ENCODE measurements around the gene NCS1. TPM values are rescaled to one million over a fixed set of nuclear protein-coding genes. Genes with fewer than 3 reads are reported as not detected.

Gene NCS1
- total RNA-seq, 1 donor from 2014 or later, result 20.1 TPM

DNA sequence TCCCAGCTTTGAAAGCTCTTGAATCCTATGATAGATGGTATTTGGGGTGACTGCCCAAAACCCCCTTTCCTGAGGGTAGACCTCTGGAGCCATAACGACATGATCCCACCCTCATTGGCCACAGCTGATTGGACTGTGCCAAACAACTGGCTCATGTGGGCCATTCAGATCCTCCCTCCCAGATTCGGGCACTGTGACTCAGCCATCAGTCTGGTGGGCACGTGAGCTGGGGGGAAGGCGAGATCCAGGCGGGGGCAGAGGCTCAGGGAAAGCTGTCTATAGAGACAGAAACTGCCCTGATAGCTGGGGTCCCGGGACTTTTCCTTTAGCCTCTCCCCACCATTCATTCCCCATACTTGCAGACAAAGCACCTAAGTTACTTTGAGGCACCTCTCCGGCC is 15.1 kb upstream of the NCS1 start:
- TF ChIP-seq, protein P1, sequence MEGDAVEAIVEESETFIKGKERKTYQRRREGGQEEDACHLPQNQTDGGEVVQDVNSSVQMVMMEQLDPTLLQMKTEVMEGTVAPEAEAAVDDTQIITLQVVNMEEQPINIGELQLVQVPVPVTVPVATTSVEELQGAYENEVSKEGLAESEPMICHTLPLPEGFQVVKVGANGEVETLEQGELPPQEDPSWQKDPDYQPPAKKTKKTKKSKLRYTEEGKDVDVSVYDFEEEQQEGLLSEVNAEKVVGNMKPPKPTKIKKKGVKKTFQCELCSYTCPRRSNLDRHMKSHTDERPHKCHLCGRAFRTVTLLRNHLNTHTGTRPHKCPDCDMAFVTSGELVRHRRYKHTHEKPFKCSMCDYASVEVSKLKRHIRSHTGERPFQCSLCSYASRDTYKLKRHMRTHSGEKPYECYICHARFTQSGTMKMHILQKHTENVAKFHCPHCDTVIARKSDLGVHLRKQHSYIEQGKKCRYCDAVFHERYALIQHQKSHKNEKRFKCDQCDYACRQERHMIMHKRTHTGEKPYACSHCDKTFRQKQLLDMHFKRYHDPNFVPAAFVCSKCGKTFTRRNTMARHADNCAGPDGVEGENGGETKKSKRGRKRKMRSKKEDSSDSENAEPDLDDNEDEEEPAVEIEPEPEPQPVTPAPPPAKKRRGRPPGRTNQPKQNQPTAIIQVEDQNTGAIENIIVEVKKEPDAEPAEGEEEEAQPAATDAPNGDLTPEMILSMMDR (IDR thresholded peaks at IDR 0.05; ENCODE audit: unreplicated experiment), result no peak
- Mint-ChIP-seq H3K27ac (ENCODE audit: unreplicated experiment) (no peak overlapping the region), H3K4me3 (ENCODE audit: unreplicated experiment) (no peak overlapping the region), H3K9me3 (ENCODE audit: unreplicated experiment) (no peaks in the 10 kb centered on the region), H3K4me1 (ENCODE audit: unreplicated experiment) (no peaks in the 10 kb centered on the region), H3K27me3 (ENCODE audit: unreplicated experiment) (peaks cover 3% of the 10 kb centered on the region), H3K36me3 (ENCODE audit: low read depth, unreplicated experiment) (no peaks in the 10 kb centered on the region)
- no peak for DNase-seq (ENCODE audit: low spot score)

DNA sequence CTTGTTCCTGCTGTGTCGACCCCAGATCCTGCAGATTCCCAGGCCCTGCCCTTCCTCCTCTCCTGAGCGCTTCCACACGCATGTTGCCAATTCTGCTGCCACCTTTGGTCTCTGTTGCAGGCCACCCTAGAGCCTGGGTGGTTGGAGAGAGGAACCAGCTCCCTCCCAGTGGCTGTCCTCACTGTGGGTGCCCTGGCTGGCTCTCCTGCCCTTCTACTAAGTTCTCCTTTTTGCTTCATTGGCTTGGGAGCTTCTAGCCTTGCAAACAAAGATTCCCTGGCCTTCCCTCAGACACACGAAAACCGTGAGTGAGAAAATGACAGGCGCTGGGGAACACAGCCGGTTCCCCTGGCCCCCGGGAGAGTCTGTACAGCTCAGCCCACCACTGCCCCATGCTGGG is 14.2 kb upstream of the NCS1 start:
- H3K27ac Mint-ChIP-seq (ENCODE audit: unreplicated experiment), result no peak overlapping the region
- DNase-seq (ENCODE audit: low spot score), result no peak
- H3K36me3 Mint-ChIP-seq (ENCODE audit: low read depth, unreplicated experiment), result no peaks in the 10 kb centered on the region
- H3K4me1 Mint-ChIP-seq (ENCODE audit: unreplicated experiment), result no peaks in the 10 kb centered on the region
- H3K4me3 Mint-ChIP-seq (ENCODE audit: unreplicated experiment), result no peak overlapping the region
- peaks cover 3% of the 10 kb centered on the region for H3K27me3 Mint-ChIP-seq (ENCODE audit: unreplicated experiment)
- H3K9me3 Mint-ChIP-seq (ENCODE audit: unreplicated experiment), result no peaks in the 10 kb centered on the region
- TF ChIP-seq, protein P1 (IDR thresholded peaks at IDR 0.05; ENCODE audit: unreplicated experiment), result no peak

DNA sequence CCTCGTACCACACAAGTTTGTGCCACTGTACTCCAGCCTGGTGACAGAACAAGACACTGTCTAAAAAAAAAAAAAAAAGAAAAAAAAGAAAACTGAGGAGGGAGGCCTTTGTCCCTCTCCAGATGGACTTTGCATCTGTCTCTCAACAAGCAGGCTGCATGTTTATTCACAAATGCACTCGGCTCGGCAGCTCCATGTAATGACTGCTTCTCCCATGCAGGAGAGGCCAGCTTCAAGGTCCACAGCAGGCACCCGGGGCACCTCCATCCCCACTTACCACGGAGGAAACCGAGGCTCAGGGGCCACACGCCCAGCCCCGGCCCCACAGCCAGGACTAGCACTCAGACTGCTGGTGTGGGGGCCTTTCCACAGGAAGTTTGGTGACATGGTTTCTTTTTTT is 13.1 kb upstream of the NCS1 start:
- no peak overlapping the region for H3K4me3 Mint-ChIP-seq (ENCODE audit: unreplicated experiment)
- TF ChIP-seq, protein P1 (IDR thresholded peaks at IDR 0.05; ENCODE audit: unreplicated experiment), result no peak
- no peak overlapping the region for H3K27ac Mint-ChIP-seq (ENCODE audit: unreplicated experiment)
- no peaks in the 10 kb centered on the region for H3K9me3 Mint-ChIP-seq (ENCODE audit: unreplicated experiment)
- H3K4me1 Mint-ChIP-seq (ENCODE audit: unreplicated experiment), result no peaks in the 10 kb centered on the region
- no peaks in the 10 kb centered on the region for H3K36me3 Mint-ChIP-seq (ENCODE audit: low read depth, unreplicated experiment)
- peaks cover 3% of the 10 kb centered on the region for H3K27me3 Mint-ChIP-seq (ENCODE audit: unreplicated experiment)
- no peak for DNase-seq (ENCODE audit: low spot score)

DNA sequence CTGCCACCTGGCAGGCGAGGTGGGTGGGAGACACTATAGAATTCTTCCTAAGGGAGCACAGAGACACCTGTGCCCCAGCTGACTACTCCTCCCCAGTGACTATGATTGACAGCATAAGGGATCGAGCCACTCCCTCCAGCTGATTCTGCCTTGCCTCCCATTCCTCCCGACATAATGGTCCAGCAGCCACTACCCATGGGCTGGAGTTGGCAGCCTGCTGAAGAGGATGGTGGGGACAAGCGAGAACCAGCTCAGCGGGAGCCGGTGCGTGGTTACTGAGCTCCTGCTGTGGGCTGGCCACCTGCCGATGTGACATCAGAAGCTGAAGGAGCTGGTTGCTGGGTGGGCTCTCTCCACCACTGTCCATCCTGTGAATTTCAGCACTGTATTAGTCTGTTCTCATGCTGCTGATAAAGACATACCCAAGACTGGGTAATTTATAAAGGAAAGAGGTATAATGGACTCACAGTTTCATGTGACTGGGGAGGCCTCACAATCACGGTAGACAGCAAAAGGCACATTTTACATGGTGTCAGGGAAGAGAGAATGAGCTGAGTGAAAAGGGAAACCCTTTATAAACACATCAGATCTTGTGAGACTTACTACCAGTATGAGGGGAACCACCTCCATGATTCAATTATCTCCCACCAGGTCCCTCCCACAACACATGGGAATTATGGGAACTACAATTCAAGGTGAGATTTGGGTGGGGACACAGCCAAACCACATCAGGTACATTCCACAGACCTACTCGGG is 12.1 kb upstream of the NCS1 start:
- H3K4me1 Mint-ChIP-seq (ENCODE audit: unreplicated experiment), result no peaks in the 10 kb centered on the region
- TF ChIP-seq, protein P1 (IDR thresholded peaks at IDR 0.05; ENCODE audit: unreplicated experiment), result no peak
- no peak for DNase-seq (ENCODE audit: low spot score)
- H3K9me3 Mint-ChIP-seq (ENCODE audit: unreplicated experiment), result no peaks in the 10 kb centered on the region
- peaks cover 3% of the 10 kb centered on the region for H3K27me3 Mint-ChIP-seq (ENCODE audit: unreplicated experiment)
- no peak overlapping the region for H3K4me3 Mint-ChIP-seq (ENCODE audit: unreplicated experiment)
- no peak overlapping the region for H3K27ac Mint-ChIP-seq (ENCODE audit: unreplicated experiment)
- no peaks in the 10 kb centered on the region for H3K36me3 Mint-ChIP-seq (ENCODE audit: low read depth, unreplicated experiment)

DNA sequence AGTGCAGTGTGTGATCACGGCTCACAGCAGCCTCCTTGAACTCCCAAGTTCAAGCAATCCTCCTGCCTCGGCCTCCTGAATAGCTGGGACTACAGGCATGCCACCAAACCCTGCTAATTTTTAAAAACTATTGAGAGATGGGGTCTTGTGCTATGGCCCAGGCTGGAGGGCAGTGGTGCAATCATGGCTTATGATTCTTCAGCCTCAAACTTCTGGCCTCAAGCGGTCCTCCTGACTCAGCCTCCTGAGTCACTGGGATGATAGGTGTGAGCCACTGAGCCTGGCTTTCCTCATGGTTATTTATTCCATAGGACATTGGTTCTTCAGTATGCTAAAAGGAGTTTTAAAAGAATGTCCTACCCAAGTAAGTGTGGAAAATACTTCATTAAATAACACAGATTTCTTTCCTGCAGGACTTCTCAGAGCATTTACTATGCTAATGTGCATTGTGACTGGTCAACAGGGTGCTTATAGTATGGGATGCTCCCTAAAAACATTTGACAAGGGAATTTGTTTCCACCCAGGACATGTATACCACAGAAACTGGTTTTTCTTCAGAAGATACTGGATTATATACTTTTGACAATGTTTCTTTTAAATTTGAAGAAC is 11.2 kb upstream of the NCS1 start:
- no peak for DNase-seq (ENCODE audit: low spot score)
- peaks cover 3% of the 10 kb centered on the region for H3K27me3 Mint-ChIP-seq (ENCODE audit: unreplicated experiment)
- no peaks in the 10 kb centered on the region for H3K4me1 Mint-ChIP-seq (ENCODE audit: unreplicated experiment)
- H3K4me3 Mint-ChIP-seq (ENCODE audit: unreplicated experiment), result no peak overlapping the region
- H3K27ac Mint-ChIP-seq (ENCODE audit: unreplicated experiment), result no peak overlapping the region
- TF ChIP-seq, protein P1 (IDR thresholded peaks at IDR 0.05; ENCODE audit: unreplicated experiment), result no peak
- no peaks in the 10 kb centered on the region for H3K9me3 Mint-ChIP-seq (ENCODE audit: unreplicated experiment)
- H3K36me3 Mint-ChIP-seq (ENCODE audit: low read depth, unreplicated experiment), result no peaks in the 10 kb centered on the region

Data from endothelial cell (in vitro differentiated cells).